Measurements from ENCODE around the gene MAGI1.
A peak's percentile ranks its signal among the peaks of the same experiment; 100 is the strongest.

The MAGI1 gene

GRCh38 chr3:65827076-65827475 lies 211.6 kb downstream of the MAGI1 start:
- DNase-seq, result no peak

- DNase-seq, result no peak
These were observed 214.6 kb downstream of the MAGI1 start for GRCh38 chr3:65824166-65824565.

GRCh38 chr3:65820600-65820999 lies 218.1 kb downstream of the MAGI1 start:
- no peak for DNase-seq

- no peak for DNase-seq
These were observed 218.8 kb downstream of the MAGI1 start for GRCh38 chr3:65819896-65820295.

GRCh38 chr3:65817553-65818126 lies 221.1 kb downstream of the MAGI1 start:
- no peak for DNase-seq

GRCh38 chr3:65816208-65816607 lies 222.5 kb downstream of the MAGI1 start:
- DNase-seq, result no peak

GRCh38 chr3:65814845-65815578 lies 223.7 kb downstream of the MAGI1 start:
- DNase-seq, result no peak

GRCh38 chr3:65811892-65812291 lies 226.8 kb downstream of the MAGI1 start:
- DNase-seq, result no peak

- no peak for DNase-seq
These were observed 227.5 kb downstream of the MAGI1 start for GRCh38 chr3:65811086-65811761.

GRCh38 chr3:65810302-65810701 lies 228.4 kb downstream of the MAGI1 start:
- no peak for DNase-seq

- DNase-seq, result no peak
These were observed 229.0 kb downstream of the MAGI1 start for GRCh38 chr3:65809641-65810150.

- no peak for DNase-seq
These were observed 229.9 kb downstream of the MAGI1 start for GRCh38 chr3:65808824-65809223.

- DNase-seq, result no peak
These were observed 230.3 kb downstream of the MAGI1 start for GRCh38 chr3:65808407-65808806.

- DNase-seq, result no peak
These were observed 231.5 kb downstream of the MAGI1 start for GRCh38 chr3:65807225-65807624.

GRCh38 chr3:65806600-65806999 lies 232.1 kb downstream of the MAGI1 start:
- no peak for DNase-seq

GRCh38 chr3:65796676-65797075 lies 242.0 kb downstream of the MAGI1 start:
- no peak for DNase-seq

GRCh38 chr3:65795166-65795565 lies 243.6 kb downstream of the MAGI1 start:
- no peak for DNase-seq

GRCh38 chr3:65793495-65794200 lies 245.1 kb downstream of the MAGI1 start:
- no peak for DNase-seq

- DNase-seq, result no peak
These were observed 250.3 kb downstream of the MAGI1 start for GRCh38 chr3:65788461-65788860.

- DNase-seq, result no peak
These were observed 250.9 kb downstream of the MAGI1 start for GRCh38 chr3:65787827-65788226.

GRCh38 chr3:65787340-65787739 lies 251.4 kb downstream of the MAGI1 start:
- no peak for DNase-seq

GRCh38 chr3:65786890-65787289 lies 251.8 kb downstream of the MAGI1 start:
- no peak for DNase-seq

GRCh38 chr3:65785065-65785645 lies 253.6 kb downstream of the MAGI1 start:
- peak; percentile 16 for DNase-seq

Measured in NCI-H2029 treated with DMSO at 0.1 percent for 48 hours (cell line).